22Rv1 (cell line): ENCODE measurements around the gene NOC2L.

Experiments
- H3K27ac ChIP-seq: fragments of 450-650 bp; 2 replicates; pipeline ENCODE4 v1.5.1; 2017
- CTCF ChIP-seq: fragments of 450-650 bp; IDR thresholded peaks from 2 replicates; pipeline ENCODE4 v1.5.1; 2017; ENCODE audit warnings: mild to moderate bottlenecking
- ZFX ChIP-seq: fragments of 450-650 bp; IDR thresholded peaks from 2 replicates; pipeline ENCODE4 v1.6.1; 2017; ENCODE audit warnings: antibody characterized with exemption, borderline replicate concordance

NOC2L gene

GRCh38 chr1:931380-932172 is 27.5 kb downstream of the NOC2L start:
- H3K27ac ChIP-seq, result peak overlapping the region; percentile 68
- no peak for TF ChIP-seq ZFX
- no peak for TF ChIP-seq CTCF

GRCh38 chr1:930633-931138 is 28.4 kb downstream of the NOC2L start:
- TF ChIP-seq ZFX (no peak), CTCF (no peak)

GRCh38 chr1:929712-930632 is 29.1 kb downstream of the NOC2L start:
- no peak for TF ChIP-seq CTCF
- TF ChIP-seq ZFX, result no peak
- H3K27ac ChIP-seq, result peak overlapping the region; percentile 68

More at GRCh38 chr1:930633-931138, 28.4 kb downstream of the NOC2L start:
- H3K27ac ChIP-seq, result peak overlapping the region; percentile 68

GRCh38 chr1:928825-929661 is 30.0 kb downstream of the NOC2L start:
- 0 out of 2 replicates have a peak overlapping the region, but pooled peaks have one; percentile 5 for H3K27ac ChIP-seq
- TF ChIP-seq ZFX, result no peak
- TF ChIP-seq CTCF, result no peak

- no peak for TF ChIP-seq CTCF
- no peak for TF ChIP-seq ZFX
- H3K27ac ChIP-seq, result peak overlapping the region; percentile 91
Observed at GRCh38 chr1:927748-928147, 31.3 kb downstream of the NOC2L start.

- peak overlapping the region; percentile 91 for H3K27ac ChIP-seq
- TF ChIP-seq CTCF (no peak), ZFX (no peak)
Observed at GRCh38 chr1:927234-927633, 31.8 kb downstream of the NOC2L start.
